H9 (cell line): ENCODE data around the gene MICU1. TPM values are rescaled to one million over a fixed set of nuclear protein-coding genes. Genes with fewer than 3 reads are reported as not detected.

Experiments used
- DNase-seq: peaks from one replicate; pipeline ENCODE4 v3.0.0-alpha.2; 2017
- H2AFZ ChIP-seq: one replicate; pipeline ENCODE4 v1.6.1; 2013; ENCODE audit warnings: mild to moderate bottlenecking, low read length, control low read depth, moderate library complexity
- H2AK5ac ChIP-seq: 2 replicates; pipeline ENCODE4 v1.6.1; 2013; ENCODE audit warnings: low read length, control low read depth, mixed read lengths; ENCODE audit not compliant: insufficient read length
- H2BK120ac ChIP-seq: one replicate; pipeline ENCODE4 v1.6.1; 2013; ENCODE audit warnings: low read depth, mild to moderate bottlenecking, low read length, control low read depth, inconsistent platforms; ENCODE audit not compliant: poor library complexity, severe bottlenecking
- H2BK12ac ChIP-seq: 2 replicates; pipeline ENCODE4 v1.6.1; 2013; ENCODE audit warnings: low read length, control low read depth, mixed read lengths, low read depth; ENCODE audit not compliant: insufficient read length
- H2BK15ac ChIP-seq: 2 replicates; pipeline ENCODE4 v1.6.1; 2013; ENCODE audit warnings: low read depth, low read length, control low read depth
- H2BK20ac ChIP-seq: one replicate; pipeline ENCODE4 v1.6.1; 2013; ENCODE audit warnings: low read depth, mild to moderate bottlenecking, low read length, control low read depth, inconsistent platforms; ENCODE audit not compliant: poor library complexity, severe bottlenecking
- H2BK5ac ChIP-seq: 2 replicates; pipeline ENCODE4 v1.6.1; 2013; ENCODE audit warnings: low read length, control low read depth, mixed read lengths; ENCODE audit not compliant: insufficient read length
- H3K14ac ChIP-seq: 2 replicates; pipeline ENCODE4 v1.6.1; 2013; ENCODE audit warnings: low read length, control low read depth; ENCODE audit not compliant: insufficient read depth
- H3K18ac ChIP-seq: 2 replicates; pipeline ENCODE4 v1.6.1; 2013; ENCODE audit warnings: low read depth, mild to moderate bottlenecking, mixed read lengths, low read length, control low read depth; ENCODE audit not compliant: insufficient read length
- H3K23ac ChIP-seq: 2 replicates; pipeline ENCODE4 v1.6.1; 2013; ENCODE audit warnings: low read length, control low read depth, mixed read lengths, low read depth; ENCODE audit not compliant: insufficient read length
- H3K23me2 ChIP-seq: 2 replicates; pipeline ENCODE4 v1.6.1; 2013; ENCODE audit warnings: low read depth, mild to moderate bottlenecking, mixed read lengths, low read length, control low read depth; ENCODE audit not compliant: insufficient read length, poor library complexity, severe bottlenecking
- H3K27ac ChIP-seq: 2 replicates; pipeline ENCODE4 v1.5.1; 2013; ENCODE audit warnings: low read length, control low read depth, mixed read lengths, low read depth; ENCODE audit not compliant: insufficient read length
- H3K27me3 ChIP-seq: 2 replicates; pipeline ENCODE4 v1.6.1; 2013; ENCODE audit warnings: low read length, control low read depth, inconsistent platforms; ENCODE audit not compliant: insufficient read depth
- H3K4ac ChIP-seq: 2 replicates; pipeline ENCODE4 v1.6.1; 2013; ENCODE audit warnings: low read depth, mild to moderate bottlenecking, control low read depth, inconsistent platforms, low read length, moderate library complexity
- H3K4me1 ChIP-seq: 2 replicates; pipeline ENCODE4 v1.6.1; 2013; ENCODE audit warnings: low read length, control low read depth, inconsistent platforms; ENCODE audit not compliant: insufficient read depth
- H3K4me2 ChIP-seq: 2 replicates; pipeline ENCODE4 v1.6.1; 2013; ENCODE audit warnings: low read length, control low read depth, mixed read lengths; ENCODE audit not compliant: insufficient read length, insufficient read depth
- H3K56ac ChIP-seq: 2 replicates; pipeline ENCODE4 v1.6.1; 2013; ENCODE audit warnings: low read depth, mild to moderate bottlenecking, mixed read lengths, low read length, control low read depth; ENCODE audit not compliant: insufficient read length
- H3K79me1 ChIP-seq: 2 replicates; pipeline ENCODE4 v1.6.1; 2013; ENCODE audit warnings: low read depth, mild to moderate bottlenecking, moderate library complexity, low read length, control low read depth, inconsistent platforms; ENCODE audit not compliant: insufficient read depth, poor library complexity, severe bottlenecking
- H3K79me2 ChIP-seq: 2 replicates; pipeline ENCODE4 v1.6.1; 2013; ENCODE audit warnings: low read length, control low read depth, inconsistent platforms; ENCODE audit not compliant: insufficient read depth
- H3K9ac ChIP-seq: 2 replicates; pipeline ENCODE4 v1.6.1; 2013; ENCODE audit warnings: low read length, control low read depth, mixed read lengths; ENCODE audit not compliant: insufficient read length; ENCODE audit errors: extremely low read depth
- H3K9me3 ChIP-seq: one replicate; pipeline ENCODE4 v1.6.1; 2013; ENCODE audit warnings: low read depth, low read length, inconsistent platforms; ENCODE audit not compliant: control insufficient read depth
- H3T11ph ChIP-seq: one replicate; pipeline ENCODE4 v1.6.1; 2013; ENCODE audit warnings: mild to moderate bottlenecking, low read length, control low read depth, inconsistent platforms
- H4K20me1 ChIP-seq: one replicate; pipeline ENCODE4 v1.6.1; 2013; ENCODE audit not compliant: control insufficient read depth, insufficient read length, insufficient read depth
- H4K5ac ChIP-seq: 2 replicates; pipeline ENCODE4 v1.6.1; 2013; ENCODE audit warnings: low read depth, mild to moderate bottlenecking, mixed read lengths, low read length, control low read depth; ENCODE audit not compliant: insufficient read length
- H4K8ac ChIP-seq: replicated peaks from 2 replicates; pipeline ENCODE4 v1.6.1; 2013; ENCODE audit warnings: low read length, control low read depth, mixed read lengths, low read depth; ENCODE audit not compliant: insufficient read length
- H4K91ac ChIP-seq: 2 replicates; pipeline ENCODE4 v1.6.1; 2013; ENCODE audit warnings: low read depth, mild to moderate bottlenecking, moderate library complexity, mixed read lengths, low read length, control low read depth; ENCODE audit not compliant: insufficient read length
- H3K27ac Mint-ChIP-seq, 3 experiments: 2 replicates in 2 of 3; 3 replicates in 1 of 3; pipeline ENCODE4 v1.8.0; 2020 to 2021; ENCODE audit warnings: mixed read lengths in 3 of 3, mild to moderate bottlenecking in 1 of 3, moderate library complexity in 1 of 3
- H3K27me3 Mint-ChIP-seq: 2 replicates; pipeline ENCODE4 v1.8.0; 2021; ENCODE audit warnings: low read depth, mild to moderate bottlenecking, moderate library complexity, mixed read lengths
- H3K36me3 Mint-ChIP-seq, 3 experiments: 2 replicates in 2 of 3; 3 replicates in 1 of 3; pipeline ENCODE4 v1.8.0; 2020 to 2021; ENCODE audit warnings: low read depth in 3 of 3, mixed read lengths in 3 of 3; ENCODE audit not compliant: insufficient read depth in 1 of 3
- H3K4me1 Mint-ChIP-seq, 2 experiments: 2 replicates each; pipeline ENCODE4 v1.8.0; 2020; ENCODE audit warnings: mixed read lengths in 2 of 2
- H3K4me3 Mint-ChIP-seq, 2 experiments: 2 replicates in 1 of 2; 3 replicates in 1 of 2; pipeline ENCODE4 v1.8.0; 2020 to 2021; ENCODE audit warnings: mild to moderate bottlenecking in 2 of 2, mixed read lengths in 2 of 2, moderate library complexity in 1 of 2
- H3K9me3 Mint-ChIP-seq, 2 experiments: 2 replicates in 1 of 2; 3 replicates in 1 of 2; pipeline ENCODE4 v1.8.0; 2020; ENCODE audit warnings: mild to moderate bottlenecking in 2 of 2, mixed read lengths in 2 of 2, moderate library complexity in 1 of 2
- CTCF ChIP-seq: fragments of 200-600 bp; sonication (generic); conservative IDR thresholded peaks from 3 replicates; pipeline ENCODE4 v1.8.0; 2021; ENCODE audit warnings: antibody characterized with exemption, mild to moderate bottlenecking
- WGBS: extraction: QIAGEN DNeasy Blood & Tissue Kit; methylation state at CpG from one replicate; pipeline ENCODE4 v1.1.7; 2013; ENCODE audit warnings: missing lambda C conversion rate, low lambda C conversion rate, mixed read lengths; ENCODE audit not compliant: insufficient read length; ENCODE audit errors: extremely low coverage; 5-methylcytosine and 5-hydroxymethylcytosine counted together
- total RNA-seq: library from RNA; stranded (reverse); gene quantifications from 2 replicates; pipeline ENCODE4 v1.2.1, GENCODE V29; 2021

MICU1 gene
- total RNA-seq, 1 experiment from 2014 or later, result 33.2 TPM

GRCh38 chr10:72367301-72367960 lies 258.4 kb downstream of the MICU1 start:
- Histone ChIP-seq H3K23ac (no peak overlapping the region), H3K27me3 (no peaks in the 10 kb centered on the region), H2BK15ac (no peak overlapping the region), H3K23me2 (no peaks in the 10 kb centered on the region), H2AFZ (no peak overlapping the region), H3K9ac (no peak overlapping the region), H4K20me1 (no peaks in the 10 kb centered on the region), H3K56ac (no peak overlapping the region), H2BK120ac (no peak overlapping the region), H2BK20ac (no peak overlapping the region), H3K4me1 (no peaks in the 10 kb centered on the region), H3K79me1 (no peaks in the 10 kb centered on the region), H4K5ac (no peak overlapping the region), H4K8ac (no peak overlapping the region), H2AK5ac (no peak overlapping the region), H3K18ac (no peak overlapping the region), H3K9me3 (no peaks in the 10 kb centered on the region), H2BK5ac (no peak overlapping the region), H3K79me2 (no peaks in the 10 kb centered on the region), H3K14ac (no peak overlapping the region), H3K4ac (no peak overlapping the region), H2BK12ac (no peak overlapping the region), H3K27ac (no peak overlapping the region), H4K91ac (no peak overlapping the region), H3K4me2 (no peak overlapping the region), H3T11ph (no peak overlapping the region)
- Mint-ChIP-seq H3K36me3 (peaks cover 2 to 15% (median 9%) of the 10 kb centered on the region in 3 experiments; a peak in 6 of 7 replicates), H3K27ac (peak overlapping the region in 2 of 3 experiments; percentile 20 to 55; a peak in 2 of 7 replicates), H3K4me3 (no peak overlapping the region), H3K9me3 (no peaks in the 10 kb centered on the region), H3K4me1 (peaks cover 2 to 3% of the 10 kb centered on the region in 2 experiments; a peak in 2 of 4 replicates), H3K27me3 (no peaks in the 10 kb centered on the region)
- WGBS, result no CpG with 5 or more reads among the region's 4 CpGs
- no peak for DNase-seq
- TF ChIP-seq CTCF, result no peak
